ENCODE results near the gene SETD6.
"Not testable (repeated sequence)": the region's sequence is repeated elsewhere in the genome, so short reads cannot be mapped to it uniquely, and the experiment has no call there.

Gene SETD6

GRCh38 chr16:58542291-58542690, 27.0 kb downstream of the SETD6 start:
- DNase-seq (ENCODE audit: low read depth), result no peak

GRCh38 chr16:58543685-58544084, 28.4 kb downstream of the SETD6 start:
- DNase-seq (ENCODE audit: low read depth), result no peak

- DNase-seq (ENCODE audit: low read depth), result no peak
Measured at GRCh38 chr16:58548378-58548777, 33.1 kb downstream of the SETD6 start.

GRCh38 chr16:58551496-58551895, 36.2 kb downstream of the SETD6 start:
- DNase-seq (ENCODE audit: low read depth), result no peak

- no peak for DNase-seq (ENCODE audit: low read depth)
Measured at GRCh38 chr16:58556678-58557077, 41.4 kb downstream of the SETD6 start.

GRCh38 chr16:58563235-58563634, 47.9 kb downstream of the SETD6 start:
- DNase-seq (ENCODE audit: low read depth), result no peak

GRCh38 chr16:58563775-58564174, 48.5 kb downstream of the SETD6 start:
- no peak for DNase-seq (ENCODE audit: low read depth)

- not testable (repeated sequence) for DNase-seq (ENCODE audit: low read depth)
Measured at GRCh38 chr16:58565697-58566096, 50.4 kb downstream of the SETD6 start.
